NB4 (cell line): Measurements from ENCODE around the gene UBE2M.

Experiments used
- DNase-seq: peaks from one replicate; pipeline ENCODE4 v3.0.0; 2010; ENCODE audit warnings: low read depth
- H3K4me3 ChIP-seq: one replicate; pipeline ENCODE4 v1.5.1; 2011; ENCODE audit warnings: mild to moderate bottlenecking, low read depth, low read length, moderate library complexity
- MAX ChIP-seq: IDR thresholded peaks from 2 replicates; pipeline ENCODE4 v1.6.1; 2011; ENCODE audit warnings: low read depth, low read length
- MYC ChIP-seq: IDR thresholded peaks from 2 replicates; pipeline ENCODE4 v1.6.1; 2011; ENCODE audit warnings: low read depth, low read length
- POLR2A ChIP-seq: IDR thresholded peaks from 2 replicates; pipeline ENCODE4 v1.6.1; 2011; ENCODE audit warnings: mild to moderate bottlenecking; ENCODE audit not compliant: insufficient read length; ENCODE audit errors: extremely low read depth
- TF ChIP-seq, protein P1 (sequence below): IDR thresholded peaks from one replicate; pipeline ENCODE4 v1.5.1; 2012; ENCODE audit warnings: low read depth, low read length

Gene UBE2M

GRCh38 chr19:58516964-58517833, 41.2 kb downstream of the UBE2M start:
- H3K4me3 ChIP-seq: no peak overlapping the region
- no peak for TF ChIP-seq MYC
- TF ChIP-seq, protein P1, sequence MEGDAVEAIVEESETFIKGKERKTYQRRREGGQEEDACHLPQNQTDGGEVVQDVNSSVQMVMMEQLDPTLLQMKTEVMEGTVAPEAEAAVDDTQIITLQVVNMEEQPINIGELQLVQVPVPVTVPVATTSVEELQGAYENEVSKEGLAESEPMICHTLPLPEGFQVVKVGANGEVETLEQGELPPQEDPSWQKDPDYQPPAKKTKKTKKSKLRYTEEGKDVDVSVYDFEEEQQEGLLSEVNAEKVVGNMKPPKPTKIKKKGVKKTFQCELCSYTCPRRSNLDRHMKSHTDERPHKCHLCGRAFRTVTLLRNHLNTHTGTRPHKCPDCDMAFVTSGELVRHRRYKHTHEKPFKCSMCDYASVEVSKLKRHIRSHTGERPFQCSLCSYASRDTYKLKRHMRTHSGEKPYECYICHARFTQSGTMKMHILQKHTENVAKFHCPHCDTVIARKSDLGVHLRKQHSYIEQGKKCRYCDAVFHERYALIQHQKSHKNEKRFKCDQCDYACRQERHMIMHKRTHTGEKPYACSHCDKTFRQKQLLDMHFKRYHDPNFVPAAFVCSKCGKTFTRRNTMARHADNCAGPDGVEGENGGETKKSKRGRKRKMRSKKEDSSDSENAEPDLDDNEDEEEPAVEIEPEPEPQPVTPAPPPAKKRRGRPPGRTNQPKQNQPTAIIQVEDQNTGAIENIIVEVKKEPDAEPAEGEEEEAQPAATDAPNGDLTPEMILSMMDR: peak; percentile 2
- DNase-seq: no peak

DNA sequence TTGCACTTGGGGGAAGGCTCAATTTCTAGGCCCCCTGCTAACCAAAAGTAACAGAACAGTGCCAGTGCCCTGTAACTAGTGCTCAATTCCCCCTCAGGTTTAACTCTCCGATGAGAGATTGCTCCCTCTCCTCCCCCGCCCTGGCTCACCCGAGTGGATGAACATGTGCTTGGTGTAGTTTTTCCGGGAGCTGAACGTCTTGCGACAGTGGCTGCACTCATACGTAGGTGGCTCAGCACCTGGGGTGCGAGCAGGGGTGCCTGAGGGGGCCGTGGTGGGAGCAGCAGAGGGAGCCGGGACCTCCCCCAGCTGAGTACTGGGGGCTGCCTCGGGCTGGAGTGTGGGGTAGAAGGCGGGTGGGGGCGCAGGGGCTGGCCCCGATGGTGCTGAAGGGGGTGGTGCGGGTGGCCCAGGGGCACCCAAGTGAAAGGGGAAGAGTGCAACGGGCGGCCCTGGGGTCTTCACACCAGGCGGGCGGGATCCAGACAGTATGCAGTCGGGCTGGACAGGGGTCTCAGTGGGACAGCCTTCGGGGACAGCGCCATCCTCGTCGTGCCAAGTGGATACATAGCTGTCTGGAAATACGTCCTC, 42.1 kb downstream of the UBE2M start:
- no peak for DNase-seq
- H3K4me3 ChIP-seq: no peak overlapping the region
- TF ChIP-seq POLR2A (no peak), MYC (no peak), MAX (no peak)
- TF ChIP-seq, protein P1: no peak

- DNase-seq: no peak
- TF ChIP-seq POLR2A (no peak), MAX (no peak), MYC (no peak)
- TF ChIP-seq, protein P1: no peak
- peak overlapping the region; percentile 13 for H3K4me3 ChIP-seq
Observed at GRCh38 chr19:58515259-58515658, 43.2 kb downstream of the UBE2M start.

- TF ChIP-seq MAX (no peak), MYC (no peak), POLR2A (no peak)
- TF ChIP-seq, protein P1: no peak
- peak overlapping the region; percentile 91 for H3K4me3 ChIP-seq
- DNase-seq: no peak
Observed at GRCh38 chr19:58514564-58515022, 43.8 kb downstream of the UBE2M start.

- peak; percentile 96 for DNase-seq
- TF ChIP-seq, protein P1: peak; percentile 73
- TF ChIP-seq MAX (peak; percentile 97), MYC (peak; percentile 97), POLR2A (peak; percentile 88)
- peak overlapping the region; percentile 91 for H3K4me3 ChIP-seq
Observed at GRCh38 chr19:58513694-58514563, 44.5 kb downstream of the UBE2M start.
